HG02623 (cell line): Measurements from ENCODE around the gene CDH4.

Source experiments
- ATAC-seq: cut with Tn5 transposase; IDR thresholded peaks from one replicate; pipeline ENCODE4 v1.9.1; 2021; ENCODE audit warnings: moderate library complexity; ENCODE audit not compliant: unreplicated experiment

Gene CDH4

DNA sequence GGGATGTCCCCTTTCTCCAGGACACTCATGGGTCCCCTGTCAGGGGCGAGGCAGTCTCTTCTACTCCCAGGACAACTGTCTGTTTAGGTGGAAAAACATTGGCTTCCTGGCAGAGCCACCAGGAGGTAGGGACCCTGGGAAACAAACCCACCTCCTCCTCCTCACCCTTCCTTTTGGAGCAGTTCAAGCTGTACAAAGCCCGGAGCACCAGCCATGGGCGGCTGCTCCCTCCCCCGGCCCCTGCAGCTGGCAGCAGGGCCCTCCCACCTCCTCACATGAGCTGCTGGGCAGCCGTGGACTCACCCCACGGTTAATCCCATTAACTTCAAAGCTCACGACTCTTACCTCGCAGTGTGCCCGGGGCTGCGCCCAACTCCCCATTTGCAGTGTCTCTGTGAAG, 48.6 kb downstream of the CDH4 start:
- no peak for ATAC-seq

DNA sequence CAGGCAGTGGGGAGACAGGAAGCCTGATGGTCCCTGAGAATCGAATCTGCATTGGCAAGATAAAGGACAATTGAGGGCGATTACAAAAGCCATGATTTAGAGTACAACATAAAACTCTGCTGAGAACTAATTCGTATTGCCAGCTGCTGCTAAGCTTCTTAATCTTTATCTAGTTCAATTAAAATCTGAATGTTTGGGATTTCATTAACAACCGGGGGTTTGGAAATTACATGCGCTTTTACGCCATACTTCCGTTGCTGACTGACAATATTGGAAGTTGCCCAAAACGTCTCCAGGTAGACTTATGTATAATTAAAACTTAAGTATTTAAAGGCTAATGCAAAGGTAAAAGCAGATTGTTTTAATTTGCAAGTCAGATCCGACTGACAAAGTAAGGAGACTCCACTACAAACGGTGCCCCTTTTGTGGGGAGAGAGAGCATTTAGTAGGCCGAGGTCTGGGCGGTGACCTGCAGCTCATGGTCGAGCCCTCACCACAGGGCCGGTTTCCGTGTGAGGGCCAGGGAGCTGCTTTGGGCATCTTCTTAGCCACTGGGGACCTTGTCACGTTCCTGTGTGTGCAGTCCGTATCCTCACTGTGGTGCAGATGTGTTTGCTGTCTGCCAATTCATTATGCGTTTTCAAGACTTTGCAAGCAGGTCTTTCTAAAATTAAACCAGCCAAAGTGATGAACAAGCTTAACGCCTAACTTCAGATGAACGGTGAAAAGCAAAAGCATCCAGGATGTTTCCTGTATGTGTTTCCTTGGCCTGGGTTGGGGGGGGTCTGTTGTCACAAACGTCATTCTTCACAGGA, 49.9 kb downstream of the CDH4 start:
- no peak for ATAC-seq

DNA sequence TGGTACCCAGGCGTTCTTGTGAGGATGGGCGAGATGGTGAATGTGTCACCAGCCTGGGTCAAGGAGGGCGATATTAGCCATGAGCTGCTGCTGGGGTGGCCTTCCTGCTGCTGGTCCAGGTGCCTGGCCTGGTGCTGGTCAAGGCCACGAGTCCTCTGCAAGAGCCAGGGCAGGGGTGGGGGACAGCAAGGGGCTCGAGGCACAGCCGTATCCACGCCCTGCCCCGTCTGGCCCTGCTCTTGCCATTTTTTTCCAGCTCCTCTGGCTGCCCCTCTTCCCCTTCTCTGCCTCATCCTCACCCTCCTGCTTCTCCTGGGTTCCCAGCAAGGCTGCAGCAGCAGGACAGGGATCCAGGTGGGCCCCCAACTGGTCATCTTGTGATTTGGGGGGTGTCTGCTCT, 51.2 kb downstream of the CDH4 start:
- ATAC-seq, result no peak

DNA sequence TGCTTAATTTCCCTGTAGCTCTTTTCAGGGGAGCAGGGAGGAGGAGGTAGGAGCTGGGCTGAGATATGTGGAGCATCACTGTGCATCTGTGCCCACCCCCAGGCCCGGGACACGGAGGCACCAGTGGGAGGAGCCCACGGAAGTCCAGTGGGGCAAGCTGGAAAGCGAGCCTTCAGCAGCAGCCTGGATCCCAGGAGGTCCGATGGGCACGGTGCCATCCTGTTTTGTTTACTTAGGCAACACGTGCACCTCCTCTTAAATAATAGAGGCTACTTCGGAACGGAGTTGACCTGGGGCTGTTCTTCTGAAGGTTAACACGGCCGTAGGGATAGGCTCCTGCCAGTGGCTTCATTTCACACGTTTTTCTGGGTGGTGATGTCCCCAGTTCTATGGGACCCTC, 51.6 kb downstream of the CDH4 start:
- ATAC-seq, result no peak

DNA sequence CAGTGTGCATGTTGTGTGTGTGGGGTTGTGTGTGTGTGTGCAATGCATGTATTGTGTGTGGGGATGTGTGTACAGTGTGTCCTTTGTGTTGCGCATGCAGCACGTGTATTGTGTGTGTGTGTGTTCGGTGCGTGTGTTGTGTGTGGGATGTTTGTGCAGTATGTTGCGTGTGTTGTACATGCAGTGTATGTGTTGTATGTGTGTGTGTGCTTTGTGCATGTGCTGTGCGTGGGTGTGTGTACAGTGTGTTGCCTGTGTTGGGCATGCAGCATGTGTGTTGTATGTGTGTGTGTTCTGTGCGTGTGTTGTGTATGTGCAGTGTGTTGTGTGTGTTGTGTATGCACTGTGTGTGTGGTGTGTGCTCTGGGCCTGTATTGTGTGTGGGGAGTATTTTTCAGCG, 52.7 kb downstream of the CDH4 start:
- no peak for ATAC-seq

DNA sequence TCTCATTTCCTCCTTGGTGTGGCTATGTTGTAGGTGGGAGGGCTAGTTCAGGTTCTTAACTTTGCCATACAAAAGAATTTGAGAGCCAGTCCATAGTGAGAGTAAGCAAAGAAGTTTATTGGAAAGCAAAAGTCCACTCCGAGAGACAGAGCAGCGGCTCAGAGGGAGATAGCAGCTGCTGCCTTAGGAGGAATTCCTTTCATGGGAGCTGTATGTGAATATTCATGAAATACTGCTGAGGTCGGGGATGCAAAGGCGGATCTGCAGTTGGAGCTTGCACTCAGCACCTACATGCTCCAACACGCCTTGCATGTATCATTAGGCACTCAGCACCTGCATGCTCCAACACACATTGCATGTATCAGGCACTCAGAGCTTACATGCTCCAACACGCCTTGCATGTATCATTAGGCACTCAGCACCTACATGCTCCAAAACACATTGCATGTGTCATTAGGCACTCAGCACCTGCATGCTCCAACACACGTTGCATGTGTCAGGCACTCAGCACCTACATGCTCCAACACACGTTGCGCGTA, 54.9 kb downstream of the CDH4 start:
- ATAC-seq, result no peak

DNA sequence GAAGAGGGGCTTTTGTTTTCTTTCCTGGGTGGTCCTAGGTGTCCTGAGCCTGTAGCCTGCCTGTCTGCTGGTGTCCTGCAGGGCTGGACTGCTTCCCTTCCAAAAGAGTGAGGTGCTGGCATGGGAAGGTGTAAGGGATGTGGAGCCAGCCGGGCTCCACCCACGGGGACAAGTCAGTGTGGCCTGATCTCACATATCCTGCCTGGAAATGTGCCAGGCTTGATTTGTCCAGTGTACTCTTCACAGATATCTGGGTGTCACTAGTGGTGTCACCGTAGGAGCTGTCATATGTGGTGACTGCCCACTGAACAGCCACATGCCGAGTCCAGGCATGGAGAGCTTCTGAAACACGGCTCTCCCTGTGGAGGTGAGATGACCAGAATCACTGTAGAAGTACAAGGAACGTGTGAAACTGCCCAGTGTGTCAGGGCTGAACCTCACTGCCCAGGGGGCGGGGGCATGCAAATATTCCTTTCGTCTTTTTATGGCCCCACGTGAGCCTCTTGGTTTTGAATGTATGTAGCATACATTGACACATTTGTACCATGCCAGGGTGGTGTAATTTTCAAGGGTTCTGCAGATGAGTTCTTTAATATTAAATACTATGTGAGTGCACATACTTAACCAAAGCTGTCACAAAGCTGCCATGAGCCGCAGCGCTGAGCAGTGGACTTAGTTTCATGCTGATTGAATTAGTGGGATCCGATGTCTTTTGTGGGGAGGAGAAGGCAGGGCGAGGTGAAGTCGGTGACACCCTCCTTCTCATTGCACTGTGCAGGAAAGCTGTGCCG, 55.8 kb downstream of the CDH4 start:
- ATAC-seq, result no peak

DNA sequence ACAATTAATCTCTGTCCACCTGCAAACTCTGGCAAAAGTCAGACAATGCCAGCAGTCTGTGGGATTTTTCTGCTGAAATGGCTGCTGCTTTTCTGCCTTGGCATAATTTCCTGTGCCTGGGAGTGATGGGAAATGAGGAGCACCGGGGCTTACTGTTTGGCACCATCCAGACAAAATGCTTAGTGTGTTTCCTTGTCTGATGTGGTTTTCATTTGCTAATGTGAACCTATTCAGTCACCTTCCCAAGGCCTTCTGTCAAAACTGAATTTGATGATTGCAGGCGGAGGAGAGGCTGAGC, 56.4 kb downstream of the CDH4 start:
- ATAC-seq, result no peak

DNA sequence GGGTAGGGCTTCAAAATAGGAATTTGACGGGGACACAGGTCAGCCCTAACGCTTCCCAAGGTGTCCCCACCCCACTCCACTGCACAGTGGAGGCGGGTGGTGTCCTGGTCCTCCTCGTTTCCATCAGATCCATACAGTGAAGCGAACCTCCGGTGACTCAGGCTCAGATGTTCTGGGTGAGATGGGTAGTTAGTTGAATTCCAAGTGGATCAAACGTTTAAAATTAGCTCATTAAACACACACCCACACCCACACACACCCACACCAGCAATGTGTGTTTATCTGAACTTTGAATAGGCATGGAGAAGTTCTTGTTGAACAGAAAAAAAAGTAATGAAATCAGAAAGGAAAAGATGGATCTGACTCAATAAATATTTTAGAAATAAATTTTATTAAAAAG, 58.9 kb downstream of the CDH4 start:
- no peak for ATAC-seq

DNA sequence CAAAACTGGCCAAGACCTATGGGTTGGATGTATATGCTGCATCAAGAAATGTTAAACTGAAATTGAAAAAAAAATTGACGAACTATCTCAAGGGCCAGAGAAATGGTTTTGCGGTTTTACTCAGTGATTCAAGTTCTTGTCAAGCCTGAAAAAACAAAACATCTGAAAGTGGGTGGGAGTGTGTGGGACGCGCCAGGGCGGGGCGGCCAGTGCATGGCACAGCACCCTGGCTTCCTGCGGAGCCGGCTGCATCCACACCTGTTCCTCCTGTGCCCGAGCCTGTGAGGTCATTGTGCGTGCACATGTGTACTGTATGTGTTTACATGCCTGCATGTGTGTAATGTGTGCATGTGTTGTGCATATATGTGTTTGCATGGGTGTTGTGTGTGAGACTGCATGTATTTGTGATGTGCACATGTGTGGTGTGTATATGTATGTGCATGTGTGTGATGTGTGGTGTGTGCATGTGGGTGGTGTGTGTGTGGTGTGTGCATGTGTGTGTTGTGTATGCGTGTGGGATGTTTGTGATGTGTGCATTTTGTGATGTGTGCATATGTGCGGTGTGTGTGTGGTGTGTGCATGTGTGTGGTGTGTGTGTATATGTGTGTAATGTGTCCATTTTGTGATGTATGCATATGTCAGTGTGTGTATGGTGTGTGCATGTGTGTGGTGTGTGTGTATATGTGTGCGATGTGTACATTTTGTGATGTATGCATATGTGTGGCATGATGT, 59.8 kb downstream of the CDH4 start:
- ATAC-seq, result no peak

DNA sequence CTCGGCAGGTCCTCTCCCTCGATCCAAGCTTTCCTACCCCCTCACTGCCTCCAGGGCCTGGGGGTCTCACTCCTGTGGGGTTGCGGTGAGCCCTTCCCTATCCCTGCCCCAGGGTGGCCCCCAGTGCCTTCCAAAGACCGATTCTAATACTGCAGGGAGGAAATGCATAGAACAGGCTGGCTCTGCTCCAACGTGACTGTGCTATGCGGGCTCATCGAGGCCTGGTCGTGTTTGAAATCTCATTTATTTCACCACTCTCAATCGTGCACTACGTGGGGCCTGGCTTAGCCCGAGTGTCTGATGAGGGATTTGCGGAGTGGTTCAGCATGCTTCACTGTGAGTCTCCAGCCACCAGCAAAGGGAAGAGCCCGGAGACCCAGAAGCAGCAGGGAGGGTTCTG, 60.9 kb downstream of the CDH4 start:
- ATAC-seq, result no peak

DNA sequence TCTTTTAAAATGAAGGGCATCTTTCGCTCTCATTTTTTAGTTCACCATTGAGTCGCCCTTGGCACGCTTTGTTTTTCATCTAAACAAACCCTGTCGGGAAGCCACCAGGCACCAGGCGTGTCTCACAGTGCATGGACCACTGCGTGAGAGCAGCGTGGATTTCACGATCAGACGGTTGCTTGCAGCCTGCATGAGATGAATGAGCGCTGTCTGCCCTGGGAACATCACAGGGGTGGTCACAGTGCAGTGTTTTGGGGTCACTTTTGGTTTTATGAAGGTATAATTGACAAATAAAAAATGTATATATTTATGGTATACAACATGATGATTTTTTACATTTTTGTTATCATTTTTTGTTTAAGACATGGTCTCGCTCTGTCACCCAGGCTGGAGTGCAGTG, 61.3 kb downstream of the CDH4 start:
- no peak for ATAC-seq

DNA sequence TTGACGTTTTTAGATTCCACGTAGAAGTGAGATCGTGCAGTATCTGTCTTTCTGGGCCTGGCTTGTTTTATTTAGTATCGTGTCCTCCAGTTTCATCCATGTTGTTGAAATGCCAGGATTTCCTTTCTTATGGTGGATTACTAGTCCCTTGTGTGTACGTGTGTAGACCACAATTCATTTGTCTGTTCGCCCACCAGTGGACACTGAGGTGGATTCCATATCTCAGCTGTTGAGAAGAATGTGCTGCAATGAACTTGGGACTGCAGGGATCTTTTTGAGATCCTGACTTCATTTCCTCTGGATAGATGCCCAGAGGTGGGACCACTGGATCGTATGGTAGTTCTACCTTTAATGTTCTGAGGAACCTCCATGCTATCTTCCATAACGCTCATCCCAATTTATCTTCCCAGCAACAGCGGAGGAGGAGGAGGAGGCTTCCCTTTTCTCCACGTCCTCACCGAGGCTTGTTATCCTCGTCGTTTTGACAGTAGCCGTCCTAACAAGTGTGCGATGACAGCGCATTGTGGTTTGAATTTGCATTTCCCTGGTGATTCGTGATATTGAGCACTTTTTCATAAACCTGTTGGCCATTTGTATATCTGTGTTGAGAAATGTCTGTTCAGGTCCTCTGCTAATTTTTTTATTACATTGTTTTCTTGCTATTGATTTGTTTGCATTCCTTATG, 62.4 kb downstream of the CDH4 start:
- no peak for ATAC-seq

DNA sequence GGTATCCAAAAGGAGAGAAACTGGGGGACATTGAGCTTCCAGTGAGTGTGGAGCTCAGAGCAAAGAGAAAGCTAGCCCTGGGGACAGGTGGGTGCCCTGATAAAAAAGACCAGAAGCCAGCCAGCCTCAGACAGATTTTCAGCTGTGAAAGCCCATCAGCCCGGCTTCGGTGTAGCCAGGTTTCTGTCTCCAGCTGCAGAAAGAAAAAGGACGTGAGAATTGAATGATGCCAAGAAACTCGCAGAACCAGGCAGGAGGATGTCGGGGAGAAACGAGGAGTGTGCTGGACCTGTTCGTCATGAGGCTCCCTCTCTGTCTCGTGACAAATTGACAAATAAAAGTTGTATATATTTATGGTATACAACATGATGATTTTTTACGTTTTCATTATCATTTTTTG, 63.3 kb downstream of the CDH4 start:
- no peak for ATAC-seq

DNA sequence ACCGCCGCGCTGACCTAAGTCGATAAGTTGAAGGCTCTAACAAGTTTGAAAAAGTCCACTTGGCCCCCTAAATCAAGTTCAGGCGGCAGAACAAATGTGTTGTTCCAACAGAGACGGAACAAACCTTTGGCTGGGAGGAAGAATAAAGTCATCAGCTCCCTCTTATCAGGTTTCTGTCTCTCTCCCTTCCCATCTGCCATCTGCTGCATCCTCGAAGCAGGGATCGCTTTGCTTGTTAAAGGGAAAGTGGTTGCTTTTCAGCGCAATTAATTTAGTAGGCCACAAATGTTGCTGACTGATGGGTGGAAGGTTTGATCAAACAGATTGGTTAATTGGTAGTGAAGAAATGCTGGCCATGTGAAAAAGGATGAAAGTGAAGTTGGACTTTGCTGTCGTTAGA, 64.3 kb downstream of the CDH4 start:
- ATAC-seq, result no peak

DNA sequence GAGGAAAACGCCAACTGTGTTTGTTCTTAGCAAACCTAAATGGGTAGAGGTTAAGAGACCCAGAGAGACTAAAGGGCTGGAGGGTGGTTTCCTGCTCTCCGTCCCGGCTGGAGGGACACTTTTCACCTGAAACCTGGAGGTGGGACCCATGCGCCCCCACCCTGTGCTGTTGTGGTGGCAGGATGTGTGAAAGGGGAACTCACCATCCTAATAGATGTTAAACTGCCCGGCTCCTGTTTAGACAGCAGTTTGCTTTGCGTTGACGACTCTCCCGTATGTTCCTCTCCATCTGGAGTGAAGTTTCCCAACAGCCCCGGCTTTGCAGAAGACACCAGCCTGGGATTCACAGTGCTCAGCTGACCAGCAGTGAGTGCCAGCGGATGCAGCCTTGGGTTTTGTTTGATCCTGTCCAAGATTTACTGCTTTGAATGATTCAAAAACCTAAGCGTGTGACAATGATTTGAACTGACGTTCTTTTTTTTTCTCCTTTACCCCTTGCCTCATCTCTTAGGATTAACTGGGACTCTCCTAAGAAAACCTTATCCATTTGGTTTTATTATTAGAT, 66.0 kb downstream of the CDH4 start:
- no peak for ATAC-seq

DNA sequence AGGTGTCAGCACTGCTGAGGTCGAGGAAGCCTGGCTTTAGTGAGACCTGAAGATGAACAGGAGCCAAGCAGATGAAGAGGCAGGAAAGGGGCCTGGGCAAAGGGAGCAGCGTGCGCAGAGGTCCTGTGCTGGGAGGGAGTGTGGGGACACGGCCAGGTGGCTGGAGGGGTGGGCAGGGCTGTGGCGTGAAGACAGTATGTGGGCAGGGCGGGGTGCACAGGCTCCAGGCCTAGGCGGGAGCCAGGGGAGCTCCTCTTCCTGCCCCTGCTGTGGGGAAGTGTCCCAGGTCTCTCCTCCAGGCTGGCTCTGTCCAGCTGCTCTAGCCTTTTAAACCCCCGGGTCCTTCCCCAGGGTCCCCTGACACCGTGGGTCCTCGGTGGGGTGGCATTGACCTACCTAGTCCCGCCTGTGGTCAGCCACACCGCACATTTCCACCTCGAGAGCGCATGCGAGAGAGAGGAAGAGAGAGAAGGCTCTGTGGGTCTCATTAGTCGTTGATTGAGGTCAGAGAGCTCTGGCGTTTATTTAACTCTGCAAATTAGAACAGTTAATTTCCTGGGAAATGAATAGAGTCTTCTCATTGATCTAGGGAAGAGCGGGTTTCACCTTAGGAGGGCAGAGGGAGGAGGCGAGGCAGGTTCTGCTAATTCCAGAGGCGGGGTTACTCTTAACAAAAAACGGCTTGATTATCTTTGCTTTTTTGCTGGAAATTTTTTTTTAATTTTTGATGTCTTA, 68.8 kb downstream of the CDH4 start:
- ATAC-seq, result no peak

DNA sequence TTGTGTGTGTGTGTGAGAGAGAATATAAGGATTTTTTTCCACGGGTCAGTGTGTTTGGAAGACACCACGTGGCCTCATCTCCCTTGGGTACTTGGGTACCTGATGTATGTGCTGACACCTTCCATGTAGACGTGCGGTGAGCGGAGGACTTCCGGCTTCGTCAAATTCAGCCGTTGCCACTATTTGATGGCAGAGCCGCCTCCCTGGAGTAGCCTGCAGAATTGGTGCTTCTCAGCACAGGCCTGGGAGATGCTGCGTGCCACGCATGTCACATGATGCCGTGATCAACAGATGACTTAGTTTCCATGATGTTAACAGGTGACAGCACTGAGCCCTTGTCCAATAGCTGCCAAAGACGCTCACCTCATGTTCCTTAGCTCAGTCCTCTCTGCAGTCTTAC, 69.4 kb downstream of the CDH4 start:
- no peak for ATAC-seq

DNA sequence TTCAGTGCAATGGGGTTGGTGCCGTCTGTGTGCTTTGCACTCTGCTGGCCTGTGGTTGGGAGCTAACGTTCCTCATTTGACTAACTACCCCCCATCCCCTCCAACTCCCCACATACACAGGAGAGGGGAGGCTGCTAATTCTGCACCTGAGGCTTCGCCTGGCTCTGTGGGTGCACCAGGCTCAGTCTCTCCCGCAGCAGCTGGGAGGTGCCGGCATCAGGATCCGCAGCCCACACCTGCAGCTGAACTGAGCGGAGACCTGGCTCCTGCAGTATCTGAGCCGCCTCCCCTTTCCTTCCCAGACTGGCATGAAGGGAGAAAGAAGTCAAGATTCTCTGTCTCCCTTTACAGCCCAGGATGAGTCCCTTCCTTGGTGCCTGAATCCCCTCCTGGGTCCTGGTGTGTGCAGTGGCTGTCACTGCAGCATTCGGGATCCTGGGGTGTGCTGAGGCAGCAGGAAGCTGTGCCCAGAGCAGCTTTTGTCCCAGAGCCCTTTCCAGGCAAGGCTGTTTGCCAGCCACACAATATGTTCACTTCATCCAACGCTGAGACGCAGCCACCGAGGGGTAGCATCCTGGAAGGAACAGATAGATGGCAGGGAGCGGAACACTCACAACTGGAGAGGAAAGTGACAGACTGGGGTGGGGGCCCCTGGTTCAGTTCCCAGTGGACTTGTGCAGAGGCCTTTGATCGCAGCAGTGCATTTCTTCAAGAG, 70.2 kb downstream of the CDH4 start:
- ATAC-seq, result no peak

DNA sequence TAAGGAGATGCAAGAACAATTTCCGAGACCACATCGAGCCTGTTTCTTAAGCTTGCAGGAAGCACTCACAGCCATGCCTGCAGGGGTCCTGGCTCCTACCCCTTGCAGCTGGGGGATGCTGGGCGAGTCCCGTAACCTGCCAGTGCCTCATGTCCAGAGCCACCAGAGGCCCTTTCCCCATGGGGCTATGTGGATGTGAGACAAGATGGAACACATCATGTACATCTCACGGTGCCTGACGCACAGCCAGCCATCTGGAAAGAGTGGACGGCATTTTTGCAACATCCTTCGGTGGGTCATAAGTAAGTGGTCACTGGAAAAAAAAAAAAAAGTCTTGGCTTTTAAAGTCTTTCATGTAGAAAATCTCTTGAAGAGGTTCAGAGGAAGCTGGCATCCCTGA, 72.8 kb downstream of the CDH4 start:
- ATAC-seq, result no peak
